Measurements from ENCODE around the gene FAM187B.

DNA sequence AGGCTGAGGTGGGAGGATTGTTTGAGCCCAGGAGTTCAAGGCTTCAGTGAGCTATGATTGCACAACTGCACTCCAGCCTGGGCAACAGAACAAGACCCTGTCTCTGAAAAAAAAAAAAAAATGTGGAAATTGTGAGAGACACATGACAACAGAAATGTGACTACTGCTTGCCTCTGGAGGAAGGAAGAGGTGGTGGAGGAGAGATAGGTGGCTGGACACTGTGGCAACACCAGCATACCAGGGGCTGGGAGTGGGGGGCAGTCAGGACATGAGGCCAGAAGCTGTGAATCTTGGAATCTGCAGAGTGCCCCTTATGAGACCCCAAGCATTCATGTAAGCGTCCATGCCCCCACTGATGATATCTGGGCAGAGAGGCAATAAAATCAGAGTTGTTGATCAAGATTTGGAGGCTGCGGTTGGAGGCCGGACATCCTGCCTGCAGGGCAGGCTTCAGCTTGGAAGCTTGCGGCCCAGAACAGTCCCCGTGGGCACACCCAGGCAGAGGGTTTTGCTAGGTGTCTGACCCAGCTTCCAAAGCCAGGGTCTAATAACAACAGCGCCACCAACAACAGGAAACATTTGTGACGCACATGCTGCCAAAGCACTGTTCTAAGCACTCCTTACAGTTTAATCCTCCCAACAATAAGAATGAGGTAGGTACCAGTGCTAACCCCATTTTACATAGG lies 16.9 kb downstream of the FAM187B start:
- TF ChIP-seq, protein P1, sequence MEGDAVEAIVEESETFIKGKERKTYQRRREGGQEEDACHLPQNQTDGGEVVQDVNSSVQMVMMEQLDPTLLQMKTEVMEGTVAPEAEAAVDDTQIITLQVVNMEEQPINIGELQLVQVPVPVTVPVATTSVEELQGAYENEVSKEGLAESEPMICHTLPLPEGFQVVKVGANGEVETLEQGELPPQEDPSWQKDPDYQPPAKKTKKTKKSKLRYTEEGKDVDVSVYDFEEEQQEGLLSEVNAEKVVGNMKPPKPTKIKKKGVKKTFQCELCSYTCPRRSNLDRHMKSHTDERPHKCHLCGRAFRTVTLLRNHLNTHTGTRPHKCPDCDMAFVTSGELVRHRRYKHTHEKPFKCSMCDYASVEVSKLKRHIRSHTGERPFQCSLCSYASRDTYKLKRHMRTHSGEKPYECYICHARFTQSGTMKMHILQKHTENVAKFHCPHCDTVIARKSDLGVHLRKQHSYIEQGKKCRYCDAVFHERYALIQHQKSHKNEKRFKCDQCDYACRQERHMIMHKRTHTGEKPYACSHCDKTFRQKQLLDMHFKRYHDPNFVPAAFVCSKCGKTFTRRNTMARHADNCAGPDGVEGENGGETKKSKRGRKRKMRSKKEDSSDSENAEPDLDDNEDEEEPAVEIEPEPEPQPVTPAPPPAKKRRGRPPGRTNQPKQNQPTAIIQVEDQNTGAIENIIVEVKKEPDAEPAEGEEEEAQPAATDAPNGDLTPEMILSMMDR (IDR thresholded peaks at IDR 0.05; ENCODE audit: low read depth, low read length), result no peak
- TF ChIP-seq POLR2A (IDR thresholded peaks at IDR 0.05; ENCODE audit: extremely low read depth, insufficient read length), result no peak
- TF ChIP-seq, protein P2, sequence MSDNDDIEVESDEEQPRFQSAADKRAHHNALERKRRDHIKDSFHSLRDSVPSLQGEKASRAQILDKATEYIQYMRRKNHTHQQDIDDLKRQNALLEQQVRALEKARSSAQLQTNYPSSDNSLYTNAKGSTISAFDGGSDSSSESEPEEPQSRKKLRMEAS (IDR thresholded peaks at IDR 0.05; ENCODE audit: low read depth, low read length), result no peak
- no peak for TF ChIP-seq MYC (IDR thresholded peaks at IDR 0.05; ENCODE audit: low read depth, low read length)

Measured in NB4 (cell line).